IPS-15b (cell line): ENCODE data around the gene HTR3A.

Source experiments
- H3K27me3 ChIP-seq: one replicate; pipeline ENCODE4 v1.6.1; 2013; ENCODE audit warnings: low read length; ENCODE audit not compliant: control insufficient read depth, insufficient read depth
- H3K36me3 ChIP-seq: one replicate; pipeline ENCODE4 v1.6.1; 2013; ENCODE audit warnings: low read length; ENCODE audit not compliant: control insufficient read depth, insufficient read depth
- H3K4me1 ChIP-seq: one replicate; pipeline ENCODE4 v1.6.1; 2013; ENCODE audit warnings: mild to moderate bottlenecking, low read length; ENCODE audit not compliant: control insufficient read depth, insufficient read depth
- H3K4me3 ChIP-seq: one replicate; pipeline ENCODE4 v1.5.1; 2013; ENCODE audit warnings: low read depth, low read length
- H3K9ac ChIP-seq: one replicate; pipeline ENCODE4 v1.6.1; 2013; ENCODE audit warnings: low read depth, mild to moderate bottlenecking, low read length
- H3K9me3 ChIP-seq: one replicate; pipeline ENCODE4 v1.6.1; 2013; ENCODE audit warnings: mild to moderate bottlenecking, low read length; ENCODE audit not compliant: control insufficient read depth, insufficient read depth

HTR3A gene

DNA sequence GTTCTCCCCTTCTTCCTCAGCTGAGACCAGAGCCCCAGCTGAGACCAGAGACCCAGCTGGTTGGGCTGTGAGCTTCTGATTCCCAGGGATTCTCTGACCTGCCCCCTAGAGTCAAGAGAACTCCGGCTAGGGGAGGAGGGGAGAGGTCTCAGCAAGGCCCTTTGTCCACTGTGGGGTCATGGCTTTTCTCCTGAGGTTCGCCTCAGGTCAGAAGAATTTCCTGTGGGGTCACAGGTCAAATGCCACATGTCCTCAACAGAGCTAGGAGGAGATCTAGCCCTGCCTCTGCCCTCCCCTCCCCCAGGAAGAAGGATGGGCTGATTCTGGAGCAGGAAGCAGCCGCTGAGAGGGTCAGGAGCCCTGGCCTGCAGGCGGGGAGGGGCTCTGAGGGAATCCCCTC, 23.7 kb downstream of the HTR3A start:
- H3K4me1 ChIP-seq, result peaks cover 4% of the 10 kb centered on the region
- no peak overlapping the region for H3K9ac ChIP-seq
- H3K27me3 ChIP-seq, result no peaks in the 10 kb centered on the region
- no peaks in the 10 kb centered on the region for H3K9me3 ChIP-seq
- H3K36me3 ChIP-seq, result no peaks in the 10 kb centered on the region
- no peak overlapping the region for H3K4me3 ChIP-seq

DNA sequence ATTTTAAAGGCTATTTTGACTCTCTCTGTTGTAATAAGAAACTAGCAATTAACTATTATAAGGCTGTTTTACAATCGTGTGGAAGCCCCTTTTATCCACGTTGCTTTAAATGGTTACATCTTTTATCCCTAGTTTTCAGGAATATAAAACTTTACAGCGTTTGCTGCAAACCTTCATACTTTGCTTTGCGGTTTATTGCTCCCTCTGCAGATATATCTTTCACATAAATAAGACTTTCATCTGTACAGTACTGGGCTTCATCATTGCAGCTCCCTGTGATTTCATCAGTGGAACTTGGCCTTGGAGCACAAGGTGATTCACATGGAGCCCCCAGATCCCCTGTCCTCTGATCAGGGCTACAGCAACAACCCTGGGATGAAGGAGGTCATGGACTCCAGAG, 25.6 kb downstream of the HTR3A start:
- Histone ChIP-seq H3K27me3 (no peaks in the 10 kb centered on the region), H3K9me3 (no peaks in the 10 kb centered on the region), H3K4me1 (no peaks in the 10 kb centered on the region), H3K36me3 (no peaks in the 10 kb centered on the region), H3K4me3 (no peak overlapping the region), H3K9ac (no peak overlapping the region)

- Histone ChIP-seq H3K27me3 (no peaks in the 10 kb centered on the region), H3K9ac (no peak overlapping the region), H3K36me3 (no peaks in the 10 kb centered on the region), H3K4me3 (no peak overlapping the region), H3K4me1 (no peaks in the 10 kb centered on the region), H3K9me3 (no peaks in the 10 kb centered on the region)
These were observed 26.5 kb downstream of the HTR3A start for GRCh38 chr11:114001416-114001815.

- H3K9me3 ChIP-seq, result no peaks in the 10 kb centered on the region
- H3K27me3 ChIP-seq, result no peaks in the 10 kb centered on the region
These were observed 33.4 kb downstream of the HTR3A start for GRCh38 chr11:114008331-114008730.

DNA sequence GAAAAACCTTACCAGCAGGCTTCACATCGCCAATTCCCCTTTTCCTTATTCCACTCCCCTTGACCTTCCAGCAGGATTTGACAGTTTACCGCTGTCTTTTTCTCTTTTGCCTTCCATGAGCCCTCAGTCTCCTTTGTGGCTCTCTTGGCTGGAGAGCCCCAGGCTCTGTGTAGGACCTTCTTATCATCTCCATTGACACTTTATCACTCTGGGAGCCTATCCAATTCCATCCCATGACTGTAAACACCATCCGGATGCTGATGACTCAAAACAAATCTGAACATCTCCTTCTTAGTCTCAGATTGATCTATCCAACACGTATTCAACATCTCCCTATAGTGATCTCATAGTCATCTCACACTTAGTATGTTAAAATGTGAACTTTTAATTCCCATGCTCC, 36.0 kb downstream of the HTR3A start:
- Histone ChIP-seq H3K36me3 (no peaks in the 10 kb centered on the region), H3K4me1 (no peaks in the 10 kb centered on the region), H3K27me3 (no peaks in the 10 kb centered on the region), H3K9ac (no peak overlapping the region), H3K9me3 (no peaks in the 10 kb centered on the region), H3K4me3 (no peak overlapping the region)

More at GRCh38 chr11:114008331-114008730, 33.4 kb downstream of the HTR3A start:
- H3K4me3 ChIP-seq, result no peak overlapping the region
- H3K4me1 ChIP-seq, result no peaks in the 10 kb centered on the region
- no peaks in the 10 kb centered on the region for H3K36me3 ChIP-seq
- no peak overlapping the region for H3K9ac ChIP-seq

- Histone ChIP-seq H3K4me1 (no peaks in the 10 kb centered on the region), H3K9me3 (no peaks in the 10 kb centered on the region), H3K36me3 (no peaks in the 10 kb centered on the region), H3K4me3 (no peak overlapping the region), H3K9ac (no peak overlapping the region), H3K27me3 (no peaks in the 10 kb centered on the region)
These were observed 36.5 kb downstream of the HTR3A start for GRCh38 chr11:114011443-114011842.

DNA sequence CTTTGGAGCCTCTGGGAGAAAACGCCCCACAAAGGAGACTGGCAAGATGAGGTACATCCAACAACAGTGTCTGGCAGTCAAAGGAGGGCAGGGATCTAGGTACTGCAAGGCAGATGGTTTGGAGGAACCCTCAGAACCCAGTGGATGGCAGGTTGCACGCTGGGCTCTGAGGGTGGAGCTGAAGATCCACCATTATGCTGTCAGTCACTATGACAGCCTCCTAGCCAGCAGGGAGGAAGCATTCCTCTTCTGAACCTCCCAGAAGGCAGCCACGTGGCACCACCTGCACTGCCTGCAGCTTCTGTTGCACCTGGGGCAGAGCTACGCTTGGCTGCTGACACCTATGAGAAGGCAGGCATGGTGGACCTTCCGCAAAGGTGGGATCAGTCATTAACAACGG, 40.2 kb downstream of the HTR3A start:
- H3K4me1 ChIP-seq, result no peaks in the 10 kb centered on the region
- H3K9me3 ChIP-seq, result no peaks in the 10 kb centered on the region
- H3K4me3 ChIP-seq, result no peak overlapping the region
- H3K27me3 ChIP-seq, result no peaks in the 10 kb centered on the region
- no peak overlapping the region for H3K9ac ChIP-seq
- H3K36me3 ChIP-seq, result no peaks in the 10 kb centered on the region

GRCh38 chr11:114016986-114017385, 42.1 kb downstream of the HTR3A start:
- H3K4me3 ChIP-seq, result no peak overlapping the region
- H3K27me3 ChIP-seq, result no peaks in the 10 kb centered on the region
- H3K4me1 ChIP-seq, result no peaks in the 10 kb centered on the region
- H3K36me3 ChIP-seq, result no peaks in the 10 kb centered on the region
- no peaks in the 10 kb centered on the region for H3K9me3 ChIP-seq
- no peak overlapping the region for H3K9ac ChIP-seq

DNA sequence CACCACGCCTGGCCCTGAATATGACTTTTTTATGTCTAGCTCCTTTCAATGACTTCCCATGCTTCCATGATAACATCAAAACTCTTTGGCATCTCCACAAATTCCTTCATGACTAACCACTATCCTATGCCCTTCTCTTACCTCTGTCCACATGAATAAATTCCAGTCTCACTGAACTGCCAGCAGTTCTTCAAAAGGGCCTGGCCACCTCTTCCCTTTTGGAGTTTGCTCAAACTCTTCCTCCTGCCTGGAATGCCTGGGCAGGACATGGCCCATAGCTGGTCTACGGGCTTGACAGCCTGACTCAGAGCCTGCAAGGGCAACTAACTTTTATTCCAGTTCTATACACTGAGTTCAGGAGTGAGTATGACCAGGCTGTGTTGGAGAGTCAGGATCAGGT, 42.8 kb downstream of the HTR3A start:
- H3K27me3 ChIP-seq, result no peaks in the 10 kb centered on the region
- no peaks in the 10 kb centered on the region for H3K4me1 ChIP-seq
- no peak overlapping the region for H3K4me3 ChIP-seq
- no peak overlapping the region for H3K9ac ChIP-seq
- H3K9me3 ChIP-seq, result no peaks in the 10 kb centered on the region
- no peaks in the 10 kb centered on the region for H3K36me3 ChIP-seq

GRCh38 chr11:114019046-114019445, 44.1 kb downstream of the HTR3A start:
- no peaks in the 10 kb centered on the region for H3K27me3 ChIP-seq
- H3K4me3 ChIP-seq, result no peak overlapping the region
- H3K9ac ChIP-seq, result no peak overlapping the region
- no peaks in the 10 kb centered on the region for H3K4me1 ChIP-seq
- no peaks in the 10 kb centered on the region for H3K9me3 ChIP-seq
- no peaks in the 10 kb centered on the region for H3K36me3 ChIP-seq

GRCh38 chr11:114019574-114019973, 44.7 kb downstream of the HTR3A start:
- H3K4me1 ChIP-seq, result no peaks in the 10 kb centered on the region
- no peaks in the 10 kb centered on the region for H3K36me3 ChIP-seq
- no peaks in the 10 kb centered on the region for H3K27me3 ChIP-seq
- H3K4me3 ChIP-seq, result no peak overlapping the region
- H3K9me3 ChIP-seq, result no peaks in the 10 kb centered on the region
- no peak overlapping the region for H3K9ac ChIP-seq

DNA sequence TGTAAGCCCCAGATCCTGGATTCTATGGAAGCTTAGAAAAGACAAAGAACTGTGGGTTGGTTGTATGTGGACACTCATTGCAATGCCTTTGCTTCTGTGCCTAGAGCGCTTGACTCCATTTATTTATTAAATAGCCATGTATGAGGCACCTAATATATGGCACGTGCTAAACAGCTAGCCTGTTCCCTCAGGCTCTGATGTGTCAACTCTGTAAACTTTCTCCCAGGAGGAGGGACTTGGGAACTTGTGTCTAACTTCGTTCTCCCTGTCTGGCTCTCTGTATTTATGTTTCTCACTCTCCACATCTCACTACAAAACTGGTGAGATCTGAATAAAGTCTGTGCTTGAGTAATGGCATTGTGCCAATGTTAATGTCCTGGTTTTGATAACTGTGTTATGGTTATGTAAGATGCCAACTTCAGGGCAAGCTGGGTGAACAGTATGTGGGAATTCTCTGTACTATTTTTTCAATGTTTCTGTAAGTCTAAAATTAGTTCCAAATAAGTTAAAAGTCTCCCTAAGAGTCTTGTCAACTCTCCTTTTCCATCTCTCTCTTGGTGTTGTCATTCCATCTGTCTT, 50.5 kb downstream of the HTR3A start:
- H3K27me3 ChIP-seq, result no peaks in the 10 kb centered on the region
- no peak overlapping the region for H3K4me3 ChIP-seq
- peaks cover 2% of the 10 kb centered on the region for H3K4me1 ChIP-seq
- no peaks in the 10 kb centered on the region for H3K36me3 ChIP-seq
- no peak overlapping the region for H3K9ac ChIP-seq
- no peaks in the 10 kb centered on the region for H3K9me3 ChIP-seq
